ENCODE data around the gene KSR2.

The KSR2 gene

GRCh38 chr12:117714203-117714602, 254.6 kb downstream of the KSR2 start:
- FAIRE-seq (no peak), DNase-seq (ENCODE audit: insufficient read length, low spot score) (no peak)
- no peak for TF ChIP-seq CTCF (IDR thresholded peaks at IDR 0.05; ENCODE audit: insufficient read depth, missing control alignments)

DNA sequence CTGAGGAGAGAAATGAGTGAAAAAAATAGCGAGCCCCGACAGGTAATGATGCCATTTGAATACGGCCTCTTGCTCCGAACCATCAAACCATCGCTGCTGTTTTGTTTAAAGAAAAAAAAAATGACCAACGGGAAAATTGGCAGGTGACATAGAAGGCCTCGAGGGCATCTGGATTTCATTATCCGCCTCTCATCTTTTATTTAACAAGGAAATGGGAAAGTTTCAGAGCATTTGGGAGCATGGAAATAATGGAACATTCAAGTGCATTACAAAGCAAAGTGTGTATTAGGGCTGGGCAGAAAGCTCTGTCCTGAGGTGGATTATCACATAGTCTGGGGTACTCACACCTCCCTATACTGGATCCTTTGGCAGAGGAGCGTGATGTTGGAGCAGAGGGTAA, 258.7 kb downstream of the KSR2 start:
- no peak for TF ChIP-seq CTCF (IDR thresholded peaks at IDR 0.05; ENCODE audit: insufficient read depth, missing control alignments)
- FAIRE-seq (no peak), DNase-seq (ENCODE audit: insufficient read length, low spot score) (no peak)

DNA sequence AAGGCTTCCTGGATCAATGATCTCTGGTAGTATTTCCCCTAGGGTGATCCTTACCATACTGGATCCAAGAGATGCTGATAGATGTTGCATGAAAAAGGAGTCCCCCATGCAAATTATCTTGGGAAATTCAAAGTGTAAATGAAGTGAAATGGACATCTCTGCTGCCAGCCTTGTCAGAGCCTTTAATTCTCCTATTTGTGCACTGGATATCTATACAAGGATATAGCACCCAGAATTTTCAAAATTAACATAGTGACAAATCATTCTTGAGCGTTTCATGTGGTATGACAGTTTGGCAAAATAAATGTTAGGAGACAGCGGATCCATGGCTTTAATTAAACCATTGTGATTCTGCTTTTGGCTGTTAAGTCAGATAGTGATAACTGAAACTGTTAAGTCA, 260.9 kb downstream of the KSR2 start:
- no peak for TF ChIP-seq CTCF (IDR thresholded peaks at IDR 0.05; ENCODE audit: insufficient read depth, missing control alignments)
- FAIRE-seq (no peak), DNase-seq (ENCODE audit: insufficient read length, low spot score) (no peak)

GRCh38 chr12:117703584-117703983, 265.2 kb downstream of the KSR2 start:
- no peak for FAIRE-seq

GRCh38 chr12:117702741-117703140, 266.0 kb downstream of the KSR2 start:
- TF ChIP-seq CTCF (IDR thresholded peaks at IDR 0.05; ENCODE audit: insufficient read depth, missing control alignments) = no peak
- DNase-seq (ENCODE audit: insufficient read length, low spot score) (no peak), FAIRE-seq (no peak)

More at GRCh38 chr12:117703584-117703983, 265.2 kb downstream of the KSR2 start:
- TF ChIP-seq CTCF (IDR thresholded peaks at IDR 0.05; ENCODE audit: insufficient read depth, missing control alignments) = no peak
- no peak for DNase-seq (ENCODE audit: insufficient read length, low spot score)

GRCh38 chr12:117699575-117699974, 269.2 kb downstream of the KSR2 start:
- FAIRE-seq (no peak), DNase-seq (ENCODE audit: insufficient read length, low spot score) (no peak)
- TF ChIP-seq CTCF (IDR thresholded peaks at IDR 0.05; ENCODE audit: insufficient read depth, missing control alignments) = no peak

DNA sequence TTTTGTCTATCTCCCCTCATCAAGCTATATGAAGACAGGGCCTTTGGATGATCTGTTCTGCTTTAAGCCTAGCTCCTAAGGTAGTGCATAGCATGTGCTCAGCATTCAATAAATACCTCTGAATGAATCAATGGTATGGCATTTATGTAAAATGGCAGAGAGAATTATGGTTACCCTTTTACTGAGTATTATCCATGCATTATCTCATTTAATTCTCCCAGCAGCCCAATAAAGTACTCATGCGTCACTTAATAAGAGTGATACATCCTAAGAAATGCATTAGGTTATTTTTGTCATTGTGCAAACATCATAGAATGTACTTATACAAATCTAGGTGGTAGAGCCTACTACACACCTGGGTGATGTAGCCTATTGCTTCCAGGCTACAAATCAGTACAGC, 269.7 kb downstream of the KSR2 start:
- no peak for FAIRE-seq
- no peak for DNase-seq (ENCODE audit: insufficient read length, low spot score)

More for the DNA sequence above, 269.7 kb downstream of the KSR2 start:
- no peak for TF ChIP-seq CTCF (IDR thresholded peaks at IDR 0.05; ENCODE audit: insufficient read depth, missing control alignments)

Data from D721Med (cell line).